Mucosa of descending colon (tissue), 3 donors: Measurements from ENCODE around the gene PDLIM7. TPM values are rescaled to one million over a fixed set of nuclear protein-coding genes. Genes with fewer than 3 reads are reported as not detected.

ENCODE experiments used
- ATAC-seq: fragments of 200-7000 bp; cut with Tn5 transposase; one replicate; pipeline ENCODE4 v1.9.1; 2020; ENCODE audit warnings: mild to moderate bottlenecking, moderate library complexity
- DNase-seq, 3 donors: peaks; one replicate each; pipeline ENCODE4 v3.0.0-alpha.2; 2020
- H3K36me3 ChIP-seq: fragments of 200-600 bp; one replicate; pipeline ENCODE4 v1.8.0; 2021; ENCODE audit warnings: low read depth, mild to moderate bottlenecking
- H3K4me1 ChIP-seq: fragments of 200-600 bp; one replicate; pipeline ENCODE4 v1.8.0; 2021; ENCODE audit warnings: low read depth, mild to moderate bottlenecking
- H3K4me3 ChIP-seq: fragments of 200-600 bp; one replicate; pipeline ENCODE4 v1.8.0; 2021; ENCODE audit warnings: mild to moderate bottlenecking
- H3K9me3 ChIP-seq: fragments of 200-600 bp; one replicate; pipeline ENCODE4 v1.8.0; 2021; ENCODE audit warnings: mild to moderate bottlenecking
- CTCF ChIP-seq: fragments of 200-600 bp; IDR thresholded peaks from one replicate; pipeline ENCODE4 v1.8.0; 2022; ENCODE audit warnings: antibody characterized with exemption, mild to moderate bottlenecking
- intact Hi-C, 2 donors: fragments of 100-400 bp; cut with DNase I in 1 of 2; cut with micrococcal nuclease in 1 of 2; formaldehyde crosslinking; loops; one replicate each; pipeline versions ENCODE4 v1.11.0 to v1.11.1; 2022; cut with DNase I, micrococcal nuclease
- total RNA-seq, 3 donors: library from RNA; stranded (reverse); fragmentation: NEBNext Ultra II Directional in 2 of 3; extraction: Animal tissue kit (Norgen Biotek cat#: 25700) in 2 of 3; gene quantifications; one replicate each; pipeline versions ENCODE4 v1.2.1 to v1.2.4, GENCODE V29; 2021 to 2023
- donor health status: DM: no; HTN: no; CAD: no; lungs with moderate emphysema.
- donor health status: DM: no; HTN: no; CAD: no.
- donor health status: DM: no; HTN: yes; CAD: no.

PDLIM7 gene
- total RNA-seq, 3 donors from 2014 or later = 12.9 to 333 (median 54.0) TPM

- no peaks in the 10 kb centered on the region for H3K36me3 ChIP-seq
- no peak for TF ChIP-seq CTCF
- peak in 1 of 3 donors; percentile 36 for DNase-seq
- intact Hi-C loops = no loop called here
- H3K4me3 ChIP-seq = no peak overlapping the region
- no peak for ATAC-seq
- H3K9me3 ChIP-seq = no peaks in the 10 kb centered on the region
- H3K4me1 ChIP-seq = peaks cover 11% of the 10 kb centered on the region
Measured at GRCh38 chr5:177514541-177514940, 17.1 kb upstream of the PDLIM7 start.

- DNase-seq = peak in 2 of 3 donors; percentile 24 to 52
- intact Hi-C loops = no loop called here
- H3K36me3 ChIP-seq = no peaks in the 10 kb centered on the region
- H3K9me3 ChIP-seq = no peaks in the 10 kb centered on the region
- no peak for ATAC-seq
- H3K4me3 ChIP-seq = no peak overlapping the region
- peaks cover 8% of the 10 kb centered on the region for H3K4me1 ChIP-seq
- no peak for TF ChIP-seq CTCF
Measured at GRCh38 chr5:177513500-177513899, 16.1 kb upstream of the PDLIM7 start.

GRCh38 chr5:177512736-177513380, 15.5 kb upstream of the PDLIM7 start:
- H3K4me1 ChIP-seq = peaks cover 8% of the 10 kb centered on the region
- DNase-seq (no peak), ATAC-seq (no peak)
- no peak for TF ChIP-seq CTCF
- H3K36me3 ChIP-seq = no peaks in the 10 kb centered on the region
- intact Hi-C loops = no loop called here
- no peak overlapping the region for H3K4me3 ChIP-seq
- no peaks in the 10 kb centered on the region for H3K9me3 ChIP-seq

- Histone ChIP-seq H3K4me1 (peaks cover 8% of the 10 kb centered on the region), H3K4me3 (no peak overlapping the region), H3K9me3 (no peaks in the 10 kb centered on the region), H3K36me3 (no peaks in the 10 kb centered on the region)
- ATAC-seq (no peak), DNase-seq (peak in 2 of 3 donors; percentile 23 to 54)
- intact Hi-C loops = no loop called here
- no peak for TF ChIP-seq CTCF
Measured at GRCh38 chr5:177511796-177512675, 14.6 kb upstream of the PDLIM7 start.

- no peak for TF ChIP-seq CTCF
- Histone ChIP-seq H3K4me1 (peaks cover 7% of the 10 kb centered on the region), H3K9me3 (no peaks in the 10 kb centered on the region), H3K36me3 (no peaks in the 10 kb centered on the region), H3K4me3 (no peak overlapping the region)
- no peak for ATAC-seq
- DNase-seq = no peak
- intact Hi-C loops = no loop called here
Measured at GRCh38 chr5:177511181-177511580, 13.8 kb upstream of the PDLIM7 start.
